Measurements from ENCODE around the gene ZFYVE28. TPM values are rescaled to one million over a fixed set of nuclear protein-coding genes. Genes with fewer than 3 reads are reported as not detected.
"Not testable (repeated sequence)": the region's sequence is repeated elsewhere in the genome, so short reads cannot be mapped to it uniquely, and the experiment has no call there.

The ZFYVE28 gene
- polyA plus RNA-seq, 3 donors = 4.4 to 6.9 (median 5.1) TPM

GRCh38 chr4:2241410-2242353 lies 176.8 kb downstream of the ZFYVE28 start, which contains the start of the genes HAUS3 and POLN:
TSS of gene HAUS3 (minus strand) at chr4:2242121. CDS start at chr4:2240946, 1,175 bp downstream.
TSS of gene POLN (minus strand) at chr4:2242121. CDS start at chr4:2229231, 12,890 bp downstream.
- H3K27ac ChIP-seq (ENCODE audit: low read depth, low read length) = no peak within 1 kb of the TSS
- 0 to 1% (median 0%) methylated on average over 79 to 88 of the region's 88 CpGs for WGBS, 3 donors

- WGBS, 3 donors = 2 to 7% (median 6%) methylated on average over 7 of the region's 7 CpGs
- no peak overlapping the region for H3K27ac ChIP-seq (ENCODE audit: low read depth, low read length)
Observed at GRCh38 chr4:2241003-2241402, 177.4 kb downstream of the ZFYVE28 start.

- H3K27ac ChIP-seq (ENCODE audit: low read depth, low read length) = no peak overlapping the region
- 54 to 69% (median 58%) methylated on average over 3 of the region's 3 CpGs for WGBS, 3 donors
Observed at GRCh38 chr4:2236944-2237666, 181.3 kb downstream of the ZFYVE28 start.

- 95 to 99% (median 97%) methylated on average over 6 of the region's 6 CpGs for WGBS, 3 donors
- no peak overlapping the region for H3K27ac ChIP-seq (ENCODE audit: low read depth, low read length)
Observed at GRCh38 chr4:2231082-2231481, 187.4 kb downstream of the ZFYVE28 start.

- WGBS, 3 donors = 78 to 85% (median 79%) methylated on average over 2 of the region's 2 CpGs
- H3K27ac ChIP-seq (ENCODE audit: low read depth, low read length) = no peak overlapping the region
Observed at GRCh38 chr4:2226261-2226660, 192.2 kb downstream of the ZFYVE28 start.

- 28 to 98% (median 92%) methylated on average over 2 of the region's 2 CpGs for WGBS, 3 donors
- H3K27ac ChIP-seq (ENCODE audit: low read depth, low read length) = no peak overlapping the region
Observed at GRCh38 chr4:2222838-2223237, 195.6 kb downstream of the ZFYVE28 start.

GRCh38 chr4:2221378-2221777 lies 197.1 kb downstream of the ZFYVE28 start:
- 69 to 75% (median 70%) methylated on average over 4 of the region's 4 CpGs for WGBS, 3 donors
- not testable (repeated sequence) for H3K27ac ChIP-seq (ENCODE audit: low read depth, low read length)

GRCh38 chr4:2220016-2220630 lies 198.3 kb downstream of the ZFYVE28 start:
- no peak overlapping the region for H3K27ac ChIP-seq (ENCODE audit: low read depth, low read length)
- 10 to 13% (median 11%) methylated on average over 10 of the region's 10 CpGs for WGBS, 3 donors

Other genes starting within 250 kb of the ZFYVE28 start
- 1 to 10 TPM; 4.6 to 5.8 (median 5.7) TPM for gene HAUS3, start 176.5 kb downstream of the ZFYVE28 start, polyA plus RNA-seq
- gene POLN, start 176.5 kb downstream of the ZFYVE28 start, polyA plus RNA-seq = 10 to 100 TPM in 1 of 3 donors, 1 to 10 TPM in 2; 2.8 to 14.7 (median 5.7) TPM
- 10 to 100 TPM; 21.7 to 99.8 (median 53.5) TPM for gene MXD4, start 156.5 kb downstream of the ZFYVE28 start, polyA plus RNA-seq
- gene CFAP99, start 310 bp upstream of the ZFYVE28 start, polyA plus RNA-seq = under 1 TPM in 2 of 3 donors, not detected in 1; 0.09 to 0.86 TPM
- 10 to 100 TPM; 17.7 to 24.4 (median 22.6) TPM for gene RNF4, start 50.5 kb upstream of the ZFYVE28 start, polyA plus RNA-seq
- gene FAM193A, start 118.0 kb upstream of the ZFYVE28 start, polyA plus RNA-seq = 10 to 100 TPM in 1 of 3 donors, 1 to 10 TPM in 2; 5.5 to 10.7 (median 9.7) TPM